Measurements from ENCODE around the gene CADM1. TPM values are rescaled to one million over a fixed set of nuclear protein-coding genes. Genes with fewer than 3 reads are reported as not detected.

CADM1 gene
- total and polyA plus RNA-seq, 9 of the 15 experiments (the other 6 are each of a cell fraction or from before 2014, with no cell fraction given), result 0.42 TPM; not detected in 8

DNA sequence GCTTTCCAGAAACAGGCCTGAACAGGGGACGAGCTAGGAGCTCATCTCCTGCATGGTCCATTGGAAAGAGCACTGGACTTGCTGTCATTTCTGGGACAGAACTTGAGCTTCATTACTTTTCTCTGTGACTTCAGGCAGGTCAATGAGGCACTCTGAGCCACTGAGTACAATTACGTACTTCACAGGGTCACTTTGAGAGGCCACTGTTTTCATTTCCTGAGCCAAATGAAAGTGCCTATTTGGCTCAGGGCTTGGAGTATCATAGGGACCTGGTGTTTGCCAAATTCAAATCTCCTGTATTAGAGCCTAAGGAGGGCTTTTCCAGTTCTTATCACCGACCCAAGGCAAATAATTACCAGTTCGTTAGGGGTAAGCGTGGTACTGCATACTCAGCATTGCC is 319.3 kb downstream of the CADM1 start:
- no peak overlapping the region for H3K4me2 ChIP-seq (ENCODE audit: insufficient read depth, low read length)
- no peak overlapping the region for H3K4me3 ChIP-seq
- H3K27me3 ChIP-seq (ENCODE audit: control insufficient read depth in 2 of 2, insufficient read depth in 2 of 2, low read length in 2 of 2), result peaks cover 0 to 8% of the 10 kb centered on the region in 2 experiments; a peak in 1 of 5 replicates
- CTCF ChIA-PET (ENCODE audit: low intra/inter-chr PET ratio), result no interaction called here
- no peaks in the 10 kb centered on the region for H3K9me3 ChIP-seq (replicated peaks; ENCODE audit: control insufficient read depth, insufficient read depth, low read depth, low read length)
- H3K9me1 ChIP-seq (ENCODE audit: control insufficient read depth, insufficient read depth, low read length), result no peaks in the 10 kb centered on the region
- no peak for DNase-seq (ENCODE audit: extremely low read depth in 1 of 4, low spot score in 3 of 4)
- H3K4me1 ChIP-seq (replicated peaks in 1 of 2; ENCODE audit: control insufficient read depth in 2 of 2, insufficient read depth in 2 of 2, low read length in 2 of 2), result no peaks in the 10 kb centered on the region
- H3K27ac ChIP-seq (ENCODE audit: extremely low read depth, low read depth, low read length), result no peak overlapping the region
- WGBS (ENCODE audit: insufficient coverage, low coverage, missing lambda C conversion rate), result 0% methylated on average over 5 of the region's 5 CpGs
- intact Hi-C loops (cut with micrococcal nuclease), result no loop called here
- H4K20me1 ChIP-seq (replicated peaks; ENCODE audit: control insufficient read depth, insufficient read depth, low read length), result 0 out of 2 replicates have a peak, but pooled peaks cover 5% of the 10 kb centered on the region
- FAIRE-seq, result no peak
- POLR2A ChIA-PET, result no interaction called here
- no peak overlapping the region for H3K9ac ChIP-seq (ENCODE audit: insufficient read depth in 1 of 2, low read depth in 2 of 2, low read length in 2 of 2)
- in situ Hi-C loops (cut with MboI), result no loop called here
- TF ChIP-seq SMAD1 (IDR thresholded peaks at IDR 0.05; ENCODE audit: low read depth, low read length, partially characterized antibody) (no peak), HNRNPK (IDR thresholded peaks at IDR 0.05; ENCODE audit: low read depth, low read length, poor library complexity, severe bottlenecking) (no peak)
- H3K36me3 ChIP-seq (ENCODE audit: control insufficient read depth, insufficient read depth, low read length), result no peaks in the 10 kb centered on the region
- no TSS peak for BruUV-seq (replicated peaks)
- no peak for ATAC-seq
- H2AFZ ChIP-seq (ENCODE audit: low read depth, low read length), result no peak overlapping the region
- H3K79me2 ChIP-seq (ENCODE audit: control insufficient read depth, insufficient read depth, low read length), result no peaks in the 10 kb centered on the region

- in situ Hi-C loops (cut with MboI) (no loop called here), intact Hi-C loops (cut with micrococcal nuclease) (no loop called here)
- POLR2A ChIA-PET, result interaction anchor here (0.7 kb wide), 1 partner anchor 10 kb away, joined by 4 read pairs; no protein-coding TSS in a partner anchor
- Histone ChIP-seq H2AFZ (ENCODE audit: low read depth, low read length) (no peak overlapping the region), H4K20me1 (replicated peaks; ENCODE audit: control insufficient read depth, insufficient read depth, low read length) (0 out of 2 replicates have a peak, but pooled peaks cover 5% of the 10 kb centered on the region), H3K9me1 (ENCODE audit: control insufficient read depth, insufficient read depth, low read length) (no peaks in the 10 kb centered on the region), H3K27ac (ENCODE audit: extremely low read depth, low read depth, low read length) (no peak overlapping the region), H3K4me3 (no peak overlapping the region), H3K27me3 (ENCODE audit: control insufficient read depth in 2 of 2, insufficient read depth in 2 of 2, low read length in 2 of 2) (peaks cover 0 to 8% of the 10 kb centered on the region in 2 experiments; a peak in 1 of 5 replicates), H3K36me3 (ENCODE audit: control insufficient read depth, insufficient read depth, low read length) (no peaks in the 10 kb centered on the region), H3K4me2 (ENCODE audit: insufficient read depth, low read length) (no peak overlapping the region), H3K79me2 (ENCODE audit: control insufficient read depth, insufficient read depth, low read length) (no peaks in the 10 kb centered on the region), H3K4me1 (replicated peaks in 1 of 2; ENCODE audit: control insufficient read depth in 2 of 2, insufficient read depth in 2 of 2, low read length in 2 of 2) (no peaks in the 10 kb centered on the region), H3K9me3 (replicated peaks; ENCODE audit: control insufficient read depth, insufficient read depth, low read depth, low read length) (no peaks in the 10 kb centered on the region), H3K9ac (ENCODE audit: insufficient read depth in 1 of 2, low read depth in 2 of 2, low read length in 2 of 2) (no peak overlapping the region)
- no TSS peak for BruUV-seq (replicated peaks)
- CTCF ChIA-PET (ENCODE audit: low intra/inter-chr PET ratio), result no interaction called here
- DNase-seq (ENCODE audit: extremely low read depth in 1 of 4, low spot score in 3 of 4) (no peak), ATAC-seq (no peak), FAIRE-seq (no peak)
- 1% methylated on average over 6 of the region's 6 CpGs for WGBS (ENCODE audit: insufficient coverage, low coverage, missing lambda C conversion rate)
- TF ChIP-seq GTF2A2 (tag; IDR thresholded peaks at IDR 0.05) (no peak), U2AF1 (optimal IDR thresholded peaks at IDR 0.05; ENCODE audit: low read depth, low read length) (no peak), ZNF644 (tag; IDR thresholded peaks at IDR 0.05; ENCODE audit: low read depth) (no peak), SIRT6 (IDR thresholded peaks at IDR 0.05; ENCODE audit: low read depth, low read length) (no peak), RBM22 (IDR thresholded peaks at IDR 0.05; ENCODE audit: low read depth, low read length, poor library complexity, severe bottlenecking) (no peak)
- TF ChIP-seq, protein P1, sequence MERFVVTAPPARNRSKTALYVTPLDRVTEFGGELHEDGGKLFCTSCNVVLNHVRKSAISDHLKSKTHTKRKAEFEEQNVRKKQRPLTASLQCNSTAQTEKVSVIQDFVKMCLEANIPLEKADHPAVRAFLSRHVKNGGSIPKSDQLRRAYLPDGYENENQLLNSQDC (CRISPR knock-in tag; IDR thresholded peaks at IDR 0.05), result no peak
- TF ChIP-seq, protein P2, sequence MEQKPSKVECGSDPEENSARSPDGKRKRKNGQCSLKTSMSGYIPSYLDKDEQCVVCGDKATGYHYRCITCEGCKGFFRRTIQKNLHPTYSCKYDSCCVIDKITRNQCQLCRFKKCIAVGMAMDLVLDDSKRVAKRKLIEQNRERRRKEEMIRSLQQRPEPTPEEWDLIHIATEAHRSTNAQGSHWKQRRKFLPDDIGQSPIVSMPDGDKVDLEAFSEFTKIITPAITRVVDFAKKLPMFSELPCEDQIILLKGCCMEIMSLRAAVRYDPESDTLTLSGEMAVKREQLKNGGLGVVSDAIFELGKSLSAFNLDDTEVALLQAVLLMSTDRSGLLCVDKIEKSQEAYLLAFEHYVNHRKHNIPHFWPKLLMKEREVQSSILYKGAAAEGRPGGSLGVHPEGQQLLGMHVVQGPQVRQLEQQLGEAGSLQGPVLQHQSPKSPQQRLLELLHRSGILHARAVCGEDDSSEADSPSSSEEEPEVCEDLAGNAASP (IDR thresholded peaks at IDR 0.05), result no peak
- TF ChIP-seq, protein P3, sequence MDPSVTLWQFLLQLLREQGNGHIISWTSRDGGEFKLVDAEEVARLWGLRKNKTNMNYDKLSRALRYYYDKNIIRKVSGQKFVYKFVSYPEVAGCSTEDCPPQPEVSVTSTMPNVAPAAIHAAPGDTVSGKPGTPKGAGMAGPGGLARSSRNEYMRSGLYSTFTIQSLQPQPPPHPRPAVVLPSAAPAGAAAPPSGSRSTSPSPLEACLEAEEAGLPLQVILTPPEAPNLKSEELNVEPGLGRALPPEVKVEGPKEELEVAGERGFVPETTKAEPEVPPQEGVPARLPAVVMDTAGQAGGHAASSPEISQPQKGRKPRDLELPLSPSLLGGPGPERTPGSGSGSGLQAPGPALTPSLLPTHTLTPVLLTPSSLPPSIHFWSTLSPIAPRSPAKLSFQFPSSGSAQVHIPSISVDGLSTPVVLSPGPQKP (CRISPR knock-in tag; IDR thresholded peaks at IDR 0.05), result no peak
- TF ChIP-seq, protein P4, sequence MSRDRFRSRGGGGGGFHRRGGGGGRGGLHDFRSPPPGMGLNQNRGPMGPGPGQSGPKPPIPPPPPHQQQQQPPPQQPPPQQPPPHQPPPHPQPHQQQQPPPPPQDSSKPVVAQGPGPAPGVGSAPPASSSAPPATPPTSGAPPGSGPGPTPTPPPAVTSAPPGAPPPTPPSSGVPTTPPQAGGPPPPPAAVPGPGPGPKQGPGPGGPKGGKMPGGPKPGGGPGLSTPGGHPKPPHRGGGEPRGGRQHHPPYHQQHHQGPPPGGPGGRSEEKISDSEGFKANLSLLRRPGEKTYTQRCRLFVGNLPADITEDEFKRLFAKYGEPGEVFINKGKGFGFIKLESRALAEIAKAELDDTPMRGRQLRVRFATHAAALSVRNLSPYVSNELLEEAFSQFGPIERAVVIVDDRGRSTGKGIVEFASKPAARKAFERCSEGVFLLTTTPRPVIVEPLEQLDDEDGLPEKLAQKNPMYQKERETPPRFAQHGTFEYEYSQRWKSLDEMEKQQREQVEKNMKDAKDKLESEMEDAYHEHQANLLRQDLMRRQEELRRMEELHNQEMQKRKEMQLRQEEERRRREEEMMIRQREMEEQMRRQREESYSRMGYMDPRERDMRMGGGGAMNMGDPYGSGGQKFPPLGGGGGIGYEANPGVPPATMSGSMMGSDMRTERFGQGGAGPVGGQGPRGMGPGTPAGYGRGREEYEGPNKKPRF (IDR thresholded peaks at IDR 0.05; ENCODE audit: low read depth, low read length), result no peak
Observed at GRCh38 chr11:115183830-115184229, 320.4 kb downstream of the CADM1 start.

Data from K562 (cell line).